HG02588 (cell line): ENCODE measurements around the gene CDK16.

Source experiments
- ATAC-seq: cut with Tn5 transposase; IDR thresholded peaks from one replicate; pipeline ENCODE4 v1.9.1; 2021; ENCODE audit warnings: mild to moderate bottlenecking, moderate library complexity; ENCODE audit not compliant: unreplicated experiment

CDK16 gene

DNA sequence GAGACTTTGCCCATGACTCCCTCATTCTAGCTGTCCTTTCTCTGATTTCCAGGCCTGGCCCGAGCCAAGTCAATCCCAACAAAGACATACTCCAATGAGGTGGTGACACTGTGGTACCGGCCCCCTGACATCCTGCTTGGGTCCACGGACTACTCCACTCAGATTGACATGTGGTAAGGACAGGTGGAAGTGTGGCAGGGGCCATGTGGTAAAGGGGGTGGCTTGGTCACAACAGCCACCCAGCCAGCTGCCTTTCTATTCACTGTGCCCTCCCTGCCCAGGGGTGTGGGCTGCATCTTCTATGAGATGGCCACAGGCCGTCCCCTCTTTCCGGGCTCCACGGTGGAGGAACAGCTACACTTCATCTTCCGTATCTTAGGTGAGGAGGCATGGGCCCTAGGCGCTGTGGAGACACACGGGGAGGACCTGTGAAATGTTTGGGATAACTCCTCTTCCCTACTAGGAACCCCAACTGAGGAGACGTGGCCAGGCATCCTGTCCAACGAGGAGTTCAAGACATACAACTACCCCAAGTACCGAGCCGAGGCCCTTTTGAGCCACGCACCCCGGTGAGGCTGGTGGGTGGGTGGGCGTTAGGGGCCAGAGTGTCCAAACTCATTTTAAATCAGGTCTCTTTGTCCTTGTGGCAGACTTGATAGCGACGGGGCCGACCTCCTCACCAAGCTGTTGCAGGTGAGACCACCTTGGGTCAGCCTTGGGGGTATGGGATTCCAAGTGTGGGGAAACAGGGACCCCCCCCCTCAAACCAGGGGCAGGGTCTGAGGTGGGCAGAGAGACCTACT lies 8.3 kb downstream of the CDK16 start:
- no peak for ATAC-seq

GRCh38 chrX:47227334-47227583 lies 8.8 kb downstream of the CDK16 start:
- no peak for ATAC-seq

GRCh38 chrX:47228550-47229270 lies 10.2 kb downstream of the CDK16 start:
- ATAC-seq = no peak

DNA sequence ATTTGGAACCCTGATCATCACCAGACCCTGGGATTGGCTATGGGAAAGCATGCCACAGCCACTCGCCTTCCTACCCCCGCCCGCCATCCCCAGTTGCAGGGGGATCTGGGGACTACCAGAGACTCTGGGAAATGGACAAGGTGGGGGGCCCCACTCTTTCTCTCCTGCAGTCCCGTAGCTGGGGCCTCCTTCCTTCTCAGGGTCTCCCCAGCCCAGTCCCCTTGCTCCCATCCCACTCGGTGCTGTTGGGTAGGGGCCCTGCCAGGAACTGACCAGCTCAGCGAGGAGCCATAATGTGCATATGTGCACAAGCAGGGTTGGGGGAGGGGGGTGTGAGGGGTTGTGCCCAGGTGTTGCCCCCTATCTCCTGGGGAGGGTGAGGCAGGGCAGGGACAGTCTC lies 10.9 kb downstream of the CDK16 start:
- ATAC-seq = no peak

- no peak for ATAC-seq
These were observed 11.8 kb downstream of the CDK16 start for GRCh38 chrX:47230136-47230868.

DNA sequence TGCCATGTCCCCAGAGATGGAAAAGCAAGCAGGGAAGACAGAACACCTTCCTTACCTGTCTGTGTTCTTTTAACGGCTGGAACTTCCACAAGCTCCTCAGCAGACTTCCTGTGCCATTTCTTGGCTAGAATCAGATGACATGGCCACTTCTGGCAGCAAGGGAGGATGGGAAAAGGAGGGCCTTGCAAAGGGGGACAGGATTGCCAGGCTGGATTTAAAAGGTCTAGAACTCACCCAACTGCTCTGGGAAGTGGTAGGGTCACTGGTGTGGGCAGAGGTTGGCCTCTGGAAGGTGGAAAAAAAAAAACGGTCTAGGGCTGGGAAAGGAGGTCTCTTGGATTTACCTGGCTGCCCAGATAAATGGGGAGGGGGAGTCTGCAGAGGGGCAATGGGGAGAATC lies 12.7 kb downstream of the CDK16 start:
- ATAC-seq = no peak

DNA sequence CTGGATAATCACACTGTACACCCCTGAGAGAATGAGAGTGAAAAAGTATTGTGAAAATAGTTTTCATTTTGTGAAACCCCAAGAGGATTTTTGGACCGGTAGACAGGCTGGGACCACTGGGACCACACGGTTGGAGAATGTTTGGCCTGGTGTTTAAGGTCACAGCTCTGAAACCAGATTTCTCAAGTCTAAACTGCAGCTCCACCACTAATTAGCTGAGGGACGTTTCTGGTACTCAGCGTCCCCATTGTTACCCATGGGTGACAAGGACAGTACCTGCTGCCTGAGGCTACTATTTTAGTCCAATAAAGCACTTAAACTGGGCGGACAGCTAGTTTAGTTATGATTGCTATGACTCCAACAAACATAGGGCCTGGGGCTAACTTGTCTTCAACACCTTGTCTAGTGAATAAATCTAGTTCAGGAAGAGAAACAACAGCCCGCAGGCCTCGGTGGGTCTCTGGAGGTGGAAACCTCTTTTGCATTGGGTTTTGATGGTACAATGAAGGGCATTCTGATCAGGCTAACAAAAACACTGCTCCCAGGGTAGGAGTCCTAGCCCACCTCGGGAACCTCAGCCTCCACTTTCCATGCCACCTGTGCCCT lies 13.8 kb downstream of the CDK16 start:
- no peak for ATAC-seq

- ATAC-seq = peak; percentile 19
These were observed 14.4 kb downstream of the CDK16 start, which contains the start of gene USP11 for GRCh38 chrX:47232803-47233332. TSS of gene USP11 (plus strand) at chrX:47233009. CDS start at chrX:47233044, 35 bp downstream.

DNA sequence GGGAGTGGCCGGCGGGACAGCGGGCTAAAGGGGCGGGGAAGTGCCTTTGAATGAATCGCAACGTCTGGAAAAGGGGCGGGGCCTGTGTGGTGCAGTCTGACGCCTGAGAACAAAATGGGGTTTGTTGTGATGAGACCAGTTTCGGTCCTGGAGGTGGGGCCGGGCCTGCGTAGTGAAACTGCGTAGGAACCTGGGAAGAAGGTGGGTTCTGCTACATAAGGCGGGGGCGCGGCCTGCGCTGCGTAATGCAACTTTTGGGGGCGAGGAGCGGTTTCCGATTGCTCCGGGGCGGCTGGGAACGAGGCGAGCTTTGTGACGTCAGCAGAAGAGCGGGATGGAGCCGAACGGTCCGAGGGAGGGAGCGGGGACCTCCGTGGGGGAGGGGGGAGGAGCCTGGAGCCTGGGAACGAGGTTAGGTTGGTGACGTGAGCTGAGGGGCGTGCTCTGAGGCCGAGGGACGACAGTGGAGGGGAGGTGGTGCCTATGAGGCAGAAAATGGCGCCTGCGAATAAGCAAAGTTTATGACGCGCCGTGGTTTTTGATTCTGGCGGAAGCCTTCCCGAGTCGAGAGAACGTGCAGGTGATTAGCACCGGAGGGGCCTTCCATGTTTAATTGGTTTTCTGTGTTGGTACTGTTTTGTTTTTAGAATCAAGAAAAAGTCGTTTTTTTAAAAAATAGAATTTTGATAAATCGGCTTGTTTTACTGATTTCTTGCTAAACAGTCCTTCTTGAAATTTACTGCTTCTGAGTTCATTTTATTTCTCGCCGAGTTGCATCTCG lies 15.0 kb downstream of the CDK16 start:
- ATAC-seq = peak; percentile 86

GRCh38 chrX:47234583-47234982 lies 16.1 kb downstream of the CDK16 start:
- no peak for ATAC-seq

- no peak for ATAC-seq
These were observed 17.2 kb downstream of the CDK16 start for GRCh38 chrX:47235691-47236103.

DNA sequence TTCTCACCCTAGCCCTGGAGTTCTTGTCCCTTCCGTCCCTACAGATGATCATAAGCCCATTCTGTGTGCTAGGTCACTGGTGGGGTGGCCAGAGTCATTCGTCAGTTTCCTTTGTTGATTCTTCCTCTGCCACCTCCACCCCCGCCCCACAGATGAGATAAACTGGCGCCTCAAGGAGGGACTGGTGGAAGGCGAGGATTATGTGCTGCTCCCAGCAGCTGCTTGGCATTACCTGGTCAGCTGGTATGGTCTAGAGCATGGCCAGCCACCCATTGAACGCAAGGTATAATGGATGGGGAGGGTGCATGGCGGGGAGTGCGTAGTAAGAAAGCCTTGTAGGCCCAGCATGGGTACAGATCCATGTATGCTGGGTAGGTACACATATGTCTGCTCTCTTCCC lies 20.7 kb downstream of the CDK16 start:
- no peak for ATAC-seq

GRCh38 chrX:47239898-47240545 lies 21.5 kb downstream of the CDK16 start:
- no peak for ATAC-seq

- no peak for ATAC-seq
These were observed 22.1 kb downstream of the CDK16 start for GRCh38 chrX:47240619-47241018.

DNA sequence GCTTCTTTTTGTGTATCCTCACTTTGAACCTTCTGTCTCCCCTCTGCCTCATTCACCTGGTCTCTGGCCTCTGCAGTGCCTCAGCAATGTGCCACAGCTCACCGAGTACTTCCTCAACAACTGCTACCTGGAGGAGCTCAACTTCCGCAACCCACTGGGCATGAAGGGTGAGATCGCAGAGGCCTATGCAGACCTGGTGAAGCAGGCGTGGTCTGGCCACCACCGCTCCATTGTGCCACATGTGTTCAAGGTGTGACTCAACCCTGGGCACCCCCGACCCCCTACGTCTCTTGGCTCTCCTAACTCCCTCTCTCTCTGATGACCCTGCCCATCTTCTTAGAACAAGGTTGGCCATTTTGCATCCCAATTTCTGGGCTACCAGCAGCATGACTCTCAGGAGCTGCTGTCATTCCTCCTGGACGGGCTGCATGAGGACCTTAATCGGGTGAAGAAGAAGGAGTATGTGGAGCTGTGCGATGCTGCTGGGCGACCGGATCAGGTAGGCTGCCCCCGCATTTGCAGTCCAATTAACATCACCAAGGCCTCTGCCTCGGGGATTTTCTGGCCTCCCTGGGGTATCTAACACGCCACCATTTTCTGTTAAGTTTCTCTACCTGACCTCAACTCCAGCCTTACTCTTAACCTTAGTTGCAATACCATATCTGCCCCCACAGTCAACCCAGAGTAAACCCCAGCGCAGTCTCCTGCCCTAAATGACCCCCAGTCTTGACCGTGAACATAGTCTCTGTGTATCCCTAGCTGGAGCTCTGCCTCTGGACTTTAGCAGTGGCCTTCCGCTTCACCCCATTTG lies 22.9 kb downstream of the CDK16 start:
- no peak for ATAC-seq

GRCh38 chrX:47242321-47242720 lies 23.8 kb downstream of the CDK16 start:
- ATAC-seq = no peak

DNA sequence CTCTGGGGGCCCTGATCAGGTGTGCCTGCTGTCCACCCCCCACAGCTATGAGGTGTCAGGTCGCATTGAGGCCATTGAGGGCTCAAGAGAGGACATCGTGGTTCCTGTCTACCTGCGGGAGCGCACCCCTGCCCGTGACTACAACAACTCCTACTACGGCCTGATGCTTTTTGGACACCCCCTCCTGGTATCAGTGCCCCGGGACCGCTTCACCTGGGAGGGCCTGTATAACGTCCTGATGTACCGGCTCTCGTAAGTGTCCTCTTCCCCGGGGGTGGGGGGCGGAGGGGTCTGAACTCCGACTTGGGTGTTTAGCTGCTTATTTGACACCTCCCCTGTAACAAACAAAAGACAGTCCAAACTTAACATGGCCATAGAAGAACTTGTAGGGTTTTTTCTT lies 24.9 kb downstream of the CDK16 start:
- ATAC-seq = no peak

DNA sequence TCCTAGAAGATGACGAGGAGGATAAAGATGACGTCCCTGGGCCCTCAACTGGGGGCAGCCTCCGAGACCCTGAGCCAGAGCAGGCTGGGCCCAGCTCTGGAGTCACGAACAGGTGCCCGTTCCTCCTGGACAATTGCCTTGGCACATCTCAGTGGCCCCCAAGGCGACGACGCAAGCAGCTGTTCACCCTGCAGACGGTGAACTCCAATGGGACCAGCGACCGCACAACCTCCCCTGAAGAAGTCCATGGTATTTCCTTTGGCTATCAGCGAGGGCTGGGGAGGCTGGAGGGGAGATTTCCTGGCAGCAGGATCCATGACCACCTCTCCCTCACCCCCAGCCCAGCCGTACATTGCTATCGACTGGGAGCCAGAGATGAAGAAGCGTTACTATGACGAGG lies 26.2 kb downstream of the CDK16 start:
- ATAC-seq = no peak

- ATAC-seq = no peak
These were observed 26.7 kb downstream of the CDK16 start for GRCh38 chrX:47245156-47245555.
